A673 (cell line): ENCODE results near the gene GAS6.
"Not testable (repeated sequence)": the region's sequence is repeated elsewhere in the genome, so short reads cannot be mapped to it uniquely, and the experiment has no call there.

Experiments used
- CTCF ChIP-seq: fragments of 300-800, 200-600 bp; sonication (generic); conservative IDR thresholded peaks from 2 replicates; pipeline ENCODE4 v1.5.1; 2017; ENCODE audit warnings: low read depth, mild to moderate bottlenecking, antibody characterized with exemption, low read length, moderate library complexity, mixed read lengths
- EZH2 ChIP-seq: fragments of 200-600 bp; sonication (generic); IDR thresholded peaks from 2 replicates; pipeline ENCODE4 v1.6.1; 2017; ENCODE audit warnings: borderline replicate concordance, low read depth, mild to moderate bottlenecking, mixed read lengths, antibody characterized with exemption, low read length; ENCODE audit not compliant: poor library complexity, severe bottlenecking

- not testable (repeated sequence) for TF ChIP-seq CTCF, EZH2
Observed at GRCh38 chr13:113830426-113830950, 33.4 kb downstream of the GAS6 start.
